NB4 (cell line): ENCODE measurements around the gene WDFY4.

Source experiments
- MYC ChIP-seq: IDR thresholded peaks from 2 replicates; pipeline ENCODE4 v1.6.1; 2011; ENCODE audit warnings: low read depth, low read length
- POLR2A ChIP-seq: IDR thresholded peaks from 2 replicates; pipeline ENCODE4 v1.6.1; 2011; ENCODE audit warnings: mild to moderate bottlenecking; ENCODE audit not compliant: insufficient read length; ENCODE audit errors: extremely low read depth
- TF ChIP-seq, protein P1 (sequence below): IDR thresholded peaks from one replicate; pipeline ENCODE4 v1.5.1; 2012; ENCODE audit warnings: low read depth, low read length

DNA sequence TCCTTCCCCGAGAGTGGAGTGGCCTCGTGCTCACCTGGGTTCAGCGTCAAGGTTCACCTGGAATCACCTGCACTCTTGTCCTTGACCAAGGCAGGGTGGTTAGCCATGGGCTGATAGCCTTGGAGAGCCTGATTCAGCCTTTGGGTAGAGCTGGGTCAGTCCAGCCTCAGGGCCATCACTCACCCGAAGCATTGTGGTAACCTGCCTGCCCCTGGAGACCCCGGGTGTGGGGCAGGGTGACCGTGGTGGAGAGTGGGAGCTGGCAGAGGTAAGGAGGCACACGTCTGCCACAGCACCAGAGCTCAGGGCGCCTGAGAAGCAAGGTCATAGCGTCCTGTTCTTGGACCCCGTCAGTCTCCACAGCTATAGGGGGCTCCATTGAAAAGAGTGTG, 27.8 kb upstream of the WDFY4 start:
- TF ChIP-seq, protein P1, sequence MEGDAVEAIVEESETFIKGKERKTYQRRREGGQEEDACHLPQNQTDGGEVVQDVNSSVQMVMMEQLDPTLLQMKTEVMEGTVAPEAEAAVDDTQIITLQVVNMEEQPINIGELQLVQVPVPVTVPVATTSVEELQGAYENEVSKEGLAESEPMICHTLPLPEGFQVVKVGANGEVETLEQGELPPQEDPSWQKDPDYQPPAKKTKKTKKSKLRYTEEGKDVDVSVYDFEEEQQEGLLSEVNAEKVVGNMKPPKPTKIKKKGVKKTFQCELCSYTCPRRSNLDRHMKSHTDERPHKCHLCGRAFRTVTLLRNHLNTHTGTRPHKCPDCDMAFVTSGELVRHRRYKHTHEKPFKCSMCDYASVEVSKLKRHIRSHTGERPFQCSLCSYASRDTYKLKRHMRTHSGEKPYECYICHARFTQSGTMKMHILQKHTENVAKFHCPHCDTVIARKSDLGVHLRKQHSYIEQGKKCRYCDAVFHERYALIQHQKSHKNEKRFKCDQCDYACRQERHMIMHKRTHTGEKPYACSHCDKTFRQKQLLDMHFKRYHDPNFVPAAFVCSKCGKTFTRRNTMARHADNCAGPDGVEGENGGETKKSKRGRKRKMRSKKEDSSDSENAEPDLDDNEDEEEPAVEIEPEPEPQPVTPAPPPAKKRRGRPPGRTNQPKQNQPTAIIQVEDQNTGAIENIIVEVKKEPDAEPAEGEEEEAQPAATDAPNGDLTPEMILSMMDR: no peak
- TF ChIP-seq POLR2A (no peak), MYC (no peak)
